Right cardiac atrium (tissue), 5 donors: ENCODE data around the gene ZSWIM5. TPM values are rescaled to one million over a fixed set of nuclear protein-coding genes. Genes with fewer than 3 reads are reported as not detected.

ENCODE experiments used
- ATAC-seq, 2 donors: fragments of 200-7000 bp; cut with Tn5 transposase; one replicate each; pipeline versions ENCODE4 v1.8.0 to v1.9.1; 2020; ENCODE audit warnings: moderate library complexity in 2 of 2, mild to moderate bottlenecking in 1 of 2
- DNase-seq, 3 donors: peaks; one replicate each; pipeline ENCODE4 v3.0.0-alpha.2; 2020
- H3K27ac ChIP-seq: one replicate; pipeline ENCODE4 v1.5.1; 2013; ENCODE audit warnings: mild to moderate bottlenecking, low read length, control low read depth, moderate library complexity
- H3K27me3 ChIP-seq: one replicate; pipeline ENCODE4 v1.6.1; 2013; ENCODE audit not compliant: control insufficient read depth, insufficient read depth
- H3K4me1 ChIP-seq: one replicate; pipeline ENCODE4 v1.6.1; 2013; ENCODE audit warnings: low read length; ENCODE audit not compliant: control insufficient read depth, insufficient read depth
- H3K4me3 ChIP-seq: one replicate; pipeline ENCODE4 v1.5.1; 2013; ENCODE audit warnings: low read length, control low read depth
- H3K9me3 ChIP-seq: one replicate; pipeline ENCODE4 v1.6.1; 2013; ENCODE audit warnings: low read length; ENCODE audit not compliant: control insufficient read depth
- WGBS: extraction: QIAGEN DNeasy Blood & Tissue Kit; methylation state at CpG from one replicate; pipeline ENCODE4 v1.1.7; 2013; 5-methylcytosine and 5-hydroxymethylcytosine counted together
- intact Hi-C, 4 donors: fragments of 100-400 bp; cut with DNase I; formaldehyde crosslinking; loops; one replicate each; pipeline versions ENCODE4 v1.11.0 to v1.14.0; 2022 to 2023
- polyA plus RNA-seq: library from polyadenylated mRNA; stranded (reverse); fragments of 200-250 nt; gene quantifications from one replicate; pipeline ENCODE4 v1.2.3, GENCODE V29; 2013
- total RNA-seq, 4 donors: library from RNA; stranded (reverse); fragmentation: NEBNext Ultra II Directional; extraction: Animal tissue kit (Norgen Biotek cat#: 25700); gene quantifications; one replicate each; pipeline ENCODE4 v1.2.1, GENCODE V29; 2021
- donor health status: healthy with polysubstance abuse.
- donor health status: DM: no; HTN: yes; CAD: no.
- donor health status: DM: no; HTN: no; CAD: no.
- donor health status: DM: no; HTN: yes; CAD: no; lungs with severe emphysema.
- donor health status: DM: yes; HTN: yes; CAD: no.

The ZSWIM5 gene
- total and polyA plus RNA-seq, 5 donors = 0.68 to 2.2 (median 1.8) TPM

- intact Hi-C loops = no loop called here
These were observed 166.1 kb downstream of the ZSWIM5 start for GRCh38 chr1:45040297-45040696.

GRCh38 chr1:45038661-45039364 lies 167.6 kb downstream of the ZSWIM5 start:
- H3K9me3 ChIP-seq = no peaks in the 10 kb centered on the region
- DNase-seq = no peak
- H3K27me3 ChIP-seq = no peaks in the 10 kb centered on the region
- no peak overlapping the region for H3K27ac ChIP-seq
- intact Hi-C loops = no loop called here
- WGBS = 84% methylated on average over 8 of the region's 8 CpGs
- H3K4me3 ChIP-seq = no peak overlapping the region
- H3K4me1 ChIP-seq = no peaks in the 10 kb centered on the region
- no peak for ATAC-seq

More at GRCh38 chr1:45040297-45040696, 166.1 kb downstream of the ZSWIM5 start:
- H3K27ac ChIP-seq = no peak overlapping the region
- no peaks in the 10 kb centered on the region for H3K9me3 ChIP-seq
- H3K4me1 ChIP-seq = no peaks in the 10 kb centered on the region
- H3K4me3 ChIP-seq = no peak overlapping the region
- 94% methylated on average over 5 of the region's 5 CpGs for WGBS
- ATAC-seq = no peak
- no peaks in the 10 kb centered on the region for H3K27me3 ChIP-seq
- no peak for DNase-seq

GRCh38 chr1:45038240-45038639 lies 168.2 kb downstream of the ZSWIM5 start:
- WGBS = 93% methylated on average over 2 of the region's 2 CpGs
- no peak for ATAC-seq
- H3K4me1 ChIP-seq = no peaks in the 10 kb centered on the region

GRCh38 chr1:45037456-45037855 lies 168.9 kb downstream of the ZSWIM5 start:
- H3K4me1 ChIP-seq = no peaks in the 10 kb centered on the region
- intact Hi-C loops = no loop called here
- no peak overlapping the region for H3K27ac ChIP-seq
- no peaks in the 10 kb centered on the region for H3K27me3 ChIP-seq
- no peak for ATAC-seq
- no peaks in the 10 kb centered on the region for H3K9me3 ChIP-seq
- no peak for DNase-seq
- H3K4me3 ChIP-seq = no peak overlapping the region

More at GRCh38 chr1:45038240-45038639, 168.2 kb downstream of the ZSWIM5 start:
- no peak for DNase-seq
- intact Hi-C loops = no loop called here
- H3K27ac ChIP-seq = no peak overlapping the region
- no peaks in the 10 kb centered on the region for H3K27me3 ChIP-seq
- H3K9me3 ChIP-seq = no peaks in the 10 kb centered on the region
- no peak overlapping the region for H3K4me3 ChIP-seq

GRCh38 chr1:45035631-45036301 lies 170.6 kb downstream of the ZSWIM5 start:
- DNase-seq = no peak
- 74% methylated on average over 7 of the region's 7 CpGs for WGBS

GRCh38 chr1:45033356-45033755 lies 173.0 kb downstream of the ZSWIM5 start:
- WGBS = 95% methylated on average over 1 of the region's 1 CpG

More at GRCh38 chr1:45035631-45036301, 170.6 kb downstream of the ZSWIM5 start:
- intact Hi-C loops = no loop called here
- H3K27ac ChIP-seq = no peak overlapping the region
- H3K4me3 ChIP-seq = no peak overlapping the region
- ATAC-seq = no peak
- H3K4me1 ChIP-seq = no peaks in the 10 kb centered on the region
- no peaks in the 10 kb centered on the region for H3K27me3 ChIP-seq
- H3K9me3 ChIP-seq = no peaks in the 10 kb centered on the region

GRCh38 chr1:45032837-45033236 lies 173.6 kb downstream of the ZSWIM5 start:
- no peaks in the 10 kb centered on the region for H3K27me3 ChIP-seq
- WGBS = 78% methylated on average over 2 of the region's 2 CpGs
- no peak for ATAC-seq
- no peak for DNase-seq
- no peaks in the 10 kb centered on the region for H3K4me1 ChIP-seq
- H3K27ac ChIP-seq = no peak overlapping the region
- H3K9me3 ChIP-seq = no peaks in the 10 kb centered on the region
- intact Hi-C loops = no loop called here
- no peak overlapping the region for H3K4me3 ChIP-seq

More at GRCh38 chr1:45033356-45033755, 173.0 kb downstream of the ZSWIM5 start:
- no peak for ATAC-seq
- Histone ChIP-seq H3K4me3 (no peak overlapping the region), H3K4me1 (no peaks in the 10 kb centered on the region), H3K27ac (no peak overlapping the region), H3K27me3 (no peaks in the 10 kb centered on the region), H3K9me3 (no peaks in the 10 kb centered on the region)
- intact Hi-C loops = no loop called here
- DNase-seq = no peak

DNA sequence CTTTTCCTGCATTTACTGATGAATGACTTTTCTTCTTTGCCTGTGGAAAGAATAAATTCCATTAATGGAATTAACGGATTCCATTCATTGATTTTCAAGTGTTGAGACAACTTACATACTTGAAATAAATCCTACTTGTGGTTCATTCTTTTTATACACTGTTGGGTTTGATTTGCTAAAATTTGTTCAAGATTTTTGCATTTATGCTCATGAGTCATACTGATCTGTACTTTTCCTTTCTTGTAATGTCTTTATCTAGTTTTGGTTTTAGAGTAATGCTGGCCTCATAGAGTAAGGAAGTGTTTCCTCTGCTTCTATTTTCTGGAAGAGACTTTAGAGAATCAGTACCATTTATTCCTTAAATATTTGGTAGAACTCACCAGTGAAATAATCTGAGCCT lies 180.0 kb downstream of the ZSWIM5 start:
- no peak overlapping the region for H3K4me3 ChIP-seq
- WGBS = 88% methylated on average over 1 of the region's 1 CpG
- intact Hi-C loops = no loop called here
- no peak overlapping the region for H3K27ac ChIP-seq
- ATAC-seq (no peak), DNase-seq (no peak)
- H3K27me3 ChIP-seq = no peaks in the 10 kb centered on the region
- H3K4me1 ChIP-seq = no peaks in the 10 kb centered on the region
- no peaks in the 10 kb centered on the region for H3K9me3 ChIP-seq

DNA sequence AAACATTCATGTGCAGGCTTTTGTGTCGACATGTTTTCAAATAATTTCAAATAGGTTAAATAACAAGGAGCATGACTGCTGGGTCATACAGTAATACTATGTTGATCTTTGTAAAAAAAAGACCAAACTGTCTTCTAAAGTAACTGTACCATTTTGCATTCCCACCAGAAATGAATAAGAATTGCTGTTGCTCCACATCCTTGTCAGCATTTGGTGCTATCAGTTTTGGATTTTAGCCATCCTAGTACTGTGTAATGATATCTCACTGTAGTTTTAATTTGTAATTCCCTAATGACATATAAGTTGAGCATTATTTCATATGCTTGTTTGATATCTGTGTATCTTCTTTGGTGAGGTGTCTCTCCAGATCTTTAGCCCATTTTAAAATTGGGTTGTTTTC lies 182.7 kb downstream of the ZSWIM5 start:
- no peaks in the 10 kb centered on the region for H3K9me3 ChIP-seq
- H3K4me1 ChIP-seq = no peaks in the 10 kb centered on the region
- no peak for ATAC-seq
- no peaks in the 10 kb centered on the region for H3K27me3 ChIP-seq
- intact Hi-C loops = no loop called here
- no peak for DNase-seq
- WGBS = 92% methylated on average over 1 of the region's 1 CpG
- H3K27ac ChIP-seq = no peak overlapping the region
- no peak overlapping the region for H3K4me3 ChIP-seq

DNA sequence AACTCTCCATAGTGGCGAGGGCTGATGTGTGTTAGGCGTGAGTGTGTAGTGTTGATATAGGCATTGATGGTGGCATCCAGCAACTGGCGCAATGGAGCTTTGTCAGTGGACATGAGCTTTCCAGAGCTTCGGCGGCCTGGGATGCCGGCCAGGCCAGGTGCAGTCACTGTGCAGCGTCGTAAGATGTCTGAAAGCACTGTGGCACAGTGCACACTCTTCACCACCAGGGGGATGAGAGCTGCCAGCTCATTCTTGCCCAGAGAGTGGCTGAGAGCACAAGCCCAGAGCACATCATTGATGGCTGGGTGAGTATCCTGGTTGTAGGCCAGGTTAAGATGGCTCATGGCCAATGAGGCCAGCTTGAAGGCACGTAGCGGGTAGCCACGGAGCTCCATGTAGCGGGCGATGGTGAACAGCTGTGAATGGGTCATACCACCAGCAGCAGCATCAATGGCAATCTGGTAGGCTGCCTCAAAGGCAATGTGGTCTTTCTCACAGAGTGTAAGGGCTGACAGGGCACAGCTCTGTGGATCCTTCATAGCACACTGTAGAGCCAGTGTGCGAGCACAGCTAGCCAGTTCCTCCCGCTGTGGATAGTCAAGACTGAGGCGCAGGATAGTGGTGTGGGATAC lies 187.7 kb downstream of the ZSWIM5 start:
- Histone ChIP-seq H3K27me3 (no peaks in the 10 kb centered on the region), H3K4me3 (no peak overlapping the region), H3K9me3 (no peaks in the 10 kb centered on the region), H3K27ac (no peak overlapping the region), H3K4me1 (no peaks in the 10 kb centered on the region)
- intact Hi-C loops = no loop called here
- ATAC-seq = peak; percentile 50 to 69
- peak in 2 of 3 donors; percentile 46 to 56 for DNase-seq
- 65% methylated on average over 16 of the region's 16 CpGs for WGBS

DNA sequence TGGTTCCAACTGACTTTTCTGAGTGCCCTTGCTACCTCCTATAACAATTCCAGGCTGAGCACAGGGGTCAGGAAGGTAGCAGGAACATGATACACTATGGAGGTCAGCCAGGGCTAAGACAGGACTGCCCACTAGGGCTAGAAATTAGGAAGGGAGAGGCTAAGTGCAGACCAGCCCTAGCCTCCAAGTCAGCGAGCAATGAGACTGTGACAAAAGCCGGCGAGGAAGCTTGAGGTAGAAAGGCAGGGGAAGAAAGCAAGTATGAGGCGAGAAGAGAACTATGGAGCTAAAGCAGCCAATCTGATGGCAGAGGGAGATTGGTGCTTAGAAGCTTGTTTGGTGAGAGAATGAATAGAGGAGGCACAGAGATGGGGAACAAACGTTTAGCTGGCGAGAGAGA lies 189.6 kb downstream of the ZSWIM5 start:
- DNase-seq = no peak
- Histone ChIP-seq H3K4me3 (no peak overlapping the region), H3K4me1 (no peaks in the 10 kb centered on the region), H3K9me3 (no peaks in the 10 kb centered on the region), H3K27ac (no peak overlapping the region), H3K27me3 (no peaks in the 10 kb centered on the region)
- 63% methylated on average over 6 of the region's 6 CpGs for WGBS
- intact Hi-C loops = loop anchor here in 1 of 4 donors (2.0 kb wide), 1 partner anchor 282 kb away; no protein-coding TSS in a partner anchor
- ATAC-seq = no peak
